HCT116 (cell line): ENCODE measurements around the gene TSPAN14. TPM values are rescaled to one million over a fixed set of nuclear protein-coding genes. Genes with fewer than 3 reads are reported as not detected.

Experiments
- ATAC-seq: fragments of 200-7000 bp; cut with Tn5 transposase; 2 replicates; pipeline ENCODE4 v1.9.1; 2020; ENCODE audit warnings: mild to moderate bottlenecking, moderate library complexity
- BruUV-seq: library from RNA; stranded (reverse); fragments of 400-500 nt; replicated peaks from 2 replicates; lab custom pipeline; 2021; lab: Mats Ljungman, UMichigan
- CTCF ChIA-PET: fragments of 300-600 bp; sonication (Branson Sonifier 250); formaldehyde crosslinking; loops from one replicate; lab custom pipeline; 2021; ENCODE audit warnings: antibody characterized with exemption; lab: Charles Lee
- POLR2A ChIA-PET: fragments of 300-600, 350-600 bp; sonication (Branson Sonifier 250); formaldehyde crosslinking; loops from one replicate; lab custom pipeline; 2021; ENCODE audit warnings: antibody characterized with exemption; lab: Charles Lee
- RAD21 ChIA-PET, 2 experiments: fragments of 300-600 bp; sonication (Branson Sonifier 250); formaldehyde crosslinking; loops; one replicate each; lab custom pipeline; 2023; ENCODE audit warnings: low total read pairs in 2 of 2; ENCODE audit not compliant: uncharacterized antibody in 2 of 2, unreplicated experiment in 2 of 2, low non-redundant PET in 1 of 2; lab: Charles Lee
- DNase-seq: peaks from one replicate; pipeline ENCODE4 v3.0.0-alpha.2; 2010; ENCODE audit warnings: low read depth, low spot score
- H2AFZ ChIP-seq: fragments of 200-600 bp; shearing (Covaris generic), sonication (generic); 2 replicates; pipeline ENCODE4 v1.6.1; 2017; ENCODE audit warnings: low read depth, mixed run types, mixed read lengths, antibody characterized with exemption, low read length; ENCODE audit not compliant: poor library complexity, severe bottlenecking
- H3K27ac ChIP-seq: 2 replicates; pipeline ENCODE4 v1.5.1; 2012; ENCODE audit warnings: low read depth, low read length
- H3K27me3 ChIP-seq: fragments of 200-600 bp; sonication (generic); 2 replicates; pipeline ENCODE4 v1.6.1; 2016; ENCODE audit warnings: mixed run types, low read length, mixed read lengths; ENCODE audit not compliant: insufficient read depth
- H3K36me3 ChIP-seq, 2 experiments: fragments of 200-500 bp in 1 of 2; fragments of 200-600 bp in 1 of 2; sonication (Bioruptor generic) in 1 of 2; sonication (generic) in 1 of 2; 2 replicates each; pipeline versions ENCODE4 v1.5.1 to v1.6.1; 2014 to 2016; ENCODE audit warnings: low read length in 2 of 2, inconsistent platforms in 1 of 2, mixed read lengths in 1 of 2, mixed run types in 1 of 2; ENCODE audit not compliant: insufficient read depth in 2 of 2, control insufficient read depth in 1 of 2
- H3K4me1 ChIP-seq, 2 experiments: fragments of 200-600 bp in 1 of 2; sonication (generic) in 1 of 2; 2 replicates each; pipeline versions ENCODE4 v1.5.1 to v1.6.1; 2012 to 2017; ENCODE audit warnings: low read length in 2 of 2, inconsistent platforms in 1 of 2, mild to moderate bottlenecking in 1 of 2, mixed read lengths in 1 of 2, mixed run types in 1 of 2, moderate library complexity in 1 of 2; ENCODE audit not compliant: insufficient read depth in 2 of 2, control insufficient read depth in 1 of 2
- H3K4me2 ChIP-seq: fragments of 200-600 bp; sonication (generic); 2 replicates; pipeline ENCODE4 v1.6.1; 2017; ENCODE audit warnings: mixed run types, low read length, mixed read lengths
- H3K4me3 ChIP-seq, 2 experiments: fragments of 200-600 bp in 1 of 2; sonication (generic) in 1 of 2; replicated peaks in 1 of 2; 2 replicates each; pipeline ENCODE4 v1.5.1; 2011 to 2016; ENCODE audit warnings: low read length in 2 of 2, control low read depth in 1 of 2, low read depth in 1 of 2, mild to moderate bottlenecking in 1 of 2, mixed read lengths in 1 of 2, mixed run types in 1 of 2
- H3K79me2 ChIP-seq: fragments of 200-600 bp; sonication (generic); 2 replicates; pipeline ENCODE4 v1.6.1; 2017; ENCODE audit warnings: mild to moderate bottlenecking, mixed run types, low read length, moderate library complexity, mixed read lengths; ENCODE audit not compliant: insufficient read depth
- H3K9ac ChIP-seq: fragments of 200-600 bp; sonication (generic); 2 replicates; pipeline ENCODE4 v1.6.1; 2016; ENCODE audit warnings: low read length, mixed read lengths
- H3K9me2 ChIP-seq: fragments of 200-600 bp; sonication (generic), shearing (Covaris generic); 2 replicates; pipeline ENCODE4 v1.6.1; 2017; ENCODE audit warnings: mixed run types, mild to moderate bottlenecking, moderate library complexity; ENCODE audit not compliant: insufficient read depth
- H3K9me3 ChIP-seq, 2 experiments: fragments of 200-500 bp in 1 of 2; fragments of 200-600 bp in 1 of 2; sonication (Bioruptor generic) in 1 of 2; sonication (generic) in 1 of 2; 2 replicates each; pipeline ENCODE4 v1.6.1; 2014 to 2017; ENCODE audit warnings: low read length in 2 of 2, mixed read lengths in 2 of 2, inconsistent platforms in 1 of 2, low read depth in 1 of 2, mild to moderate bottlenecking in 1 of 2, mixed run types in 1 of 2, moderate library complexity in 1 of 2; ENCODE audit not compliant: control insufficient read depth in 1 of 2, insufficient read depth in 1 of 2
- H4K20me1 ChIP-seq: fragments of 200-600 bp; sonication (generic), shearing (Covaris generic); 2 replicates; pipeline ENCODE4 v1.6.1; 2017; ENCODE audit warnings: mixed run types, mild to moderate bottlenecking, moderate library complexity; ENCODE audit not compliant: insufficient read depth
- CBX3 ChIP-seq: IDR thresholded peaks from 2 replicates; pipeline ENCODE4 v1.6.1; 2012; ENCODE audit warnings: low read depth
- CEBPB ChIP-seq: IDR thresholded peaks from 2 replicates; pipeline ENCODE4 v1.6.1; 2012; ENCODE audit warnings: low read depth
- FOSL1 ChIP-seq: IDR thresholded peaks from 2 replicates; pipeline ENCODE4 v1.6.1; 2012; ENCODE audit warnings: low read depth
- JUND ChIP-seq: IDR thresholded peaks from 2 replicates; pipeline ENCODE4 v1.6.1; 2012
- SIN3A ChIP-seq: IDR thresholded peaks from 2 replicates; pipeline ENCODE4 v1.6.1; 2012; ENCODE audit warnings: low read depth
- TCF7L2 ChIP-seq: IDR thresholded peaks from 2 replicates; pipeline ENCODE4 v1.7.0; 2011; ENCODE audit warnings: borderline replicate concordance, inconsistent platforms; ENCODE audit not compliant: insufficient read depth, insufficient read length; ENCODE audit errors: extremely low read depth
- intact Hi-C: fragments of 100-400 bp; cut with micrococcal nuclease; formaldehyde crosslinking; loops from 2 replicates; pipeline ENCODE4 v1.10.0; 2022
- total RNA-seq: library from RNA; stranded (reverse); gene quantifications from one replicate; pipeline ENCODE4 v1.2.1, GENCODE V29; 2021; ENCODE audit not compliant: unreplicated experiment
- TF ChIP-seq, protein P1 (sequence below), 3 experiments: fragments of 200-600 bp in 1 of 3; sonication (generic) in 1 of 3; IDR thresholded peaks in 2 of 3; conservative IDR thresholded peaks in 1 of 3; 2 replicates each; pipeline ENCODE4 v1.5.1; 2012 to 2017; ENCODE audit warnings: low read depth in 2 of 3, low read length in 2 of 3, antibody characterized with exemption in 1 of 3, borderline replicate concordance in 1 of 3, control low read depth in 1 of 3, mild to moderate bottlenecking in 1 of 3, mixed read lengths in 1 of 3, mixed run types in 1 of 3, moderate library complexity in 1 of 3; ENCODE audit not compliant: insufficient read depth in 1 of 3
- TF ChIP-seq, protein P2 (sequence below): IDR thresholded peaks from 2 replicates; pipeline ENCODE4 v1.6.1; 2011; ENCODE audit warnings: mild to moderate bottlenecking, low read length, moderate library complexity; ENCODE audit not compliant: insufficient replicate concordance; ENCODE audit errors: extremely low read depth
- TF ChIP-seq, protein P3 (sequence below): IDR thresholded peaks from 2 replicates; pipeline ENCODE4 v1.6.1; 2012

TSPAN14 gene
- total RNA-seq, 1 experiment from 2014 or later = 86.8 TPM

DNA sequence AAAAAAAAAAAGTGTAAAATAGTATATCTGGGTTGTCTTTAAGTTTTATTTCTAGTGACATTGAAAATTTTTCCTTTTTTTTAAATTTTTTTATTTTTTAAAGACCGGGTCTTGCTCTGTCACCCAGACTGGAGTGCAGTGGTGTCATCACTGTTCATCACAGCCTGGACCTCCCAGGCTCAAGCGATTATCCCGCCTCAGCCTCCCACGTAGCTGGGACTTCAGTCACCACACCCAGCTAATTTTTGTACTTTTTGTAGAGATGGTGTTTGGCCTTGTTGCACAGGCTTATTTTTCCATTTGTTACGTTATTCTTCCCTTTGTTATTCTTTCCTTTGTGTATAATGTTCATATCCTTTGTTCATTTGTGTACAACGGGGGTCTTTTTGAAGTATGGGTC, 30.1 kb downstream of the TSPAN14 start:
- Histone ChIP-seq H3K9me2 (no peaks in the 10 kb centered on the region), H3K27me3 (no peaks in the 10 kb centered on the region), H2AFZ (no peak overlapping the region), H3K36me3 (no peaks in the 10 kb centered on the region), H3K4me1 (peaks cover 41 to 68% of the 10 kb centered on the region in 2 experiments), H3K4me3 (no peak overlapping the region), H3K4me2 (peak overlapping the region; percentile 53), H3K79me2 (peaks cover 83% of the 10 kb centered on the region), H4K20me1 (0 out of 2 replicates have a peak, but pooled peaks cover 3% of the 10 kb centered on the region), H3K9me3 (no peaks in the 10 kb centered on the region), H3K27ac (peak overlapping the region; percentile 22; the same call in 1 of the 2 replicates), H3K9ac (no peak overlapping the region)
- POLR2A ChIA-PET = interaction anchor here (0.7 to 1.0 kb wide), 3 partner anchors 25 to 27 kb away, joined by 3 read pairs; no protein-coding TSS in a partner anchor
- no peak for TF ChIP-seq SIN3A
- TF ChIP-seq, protein P1, sequence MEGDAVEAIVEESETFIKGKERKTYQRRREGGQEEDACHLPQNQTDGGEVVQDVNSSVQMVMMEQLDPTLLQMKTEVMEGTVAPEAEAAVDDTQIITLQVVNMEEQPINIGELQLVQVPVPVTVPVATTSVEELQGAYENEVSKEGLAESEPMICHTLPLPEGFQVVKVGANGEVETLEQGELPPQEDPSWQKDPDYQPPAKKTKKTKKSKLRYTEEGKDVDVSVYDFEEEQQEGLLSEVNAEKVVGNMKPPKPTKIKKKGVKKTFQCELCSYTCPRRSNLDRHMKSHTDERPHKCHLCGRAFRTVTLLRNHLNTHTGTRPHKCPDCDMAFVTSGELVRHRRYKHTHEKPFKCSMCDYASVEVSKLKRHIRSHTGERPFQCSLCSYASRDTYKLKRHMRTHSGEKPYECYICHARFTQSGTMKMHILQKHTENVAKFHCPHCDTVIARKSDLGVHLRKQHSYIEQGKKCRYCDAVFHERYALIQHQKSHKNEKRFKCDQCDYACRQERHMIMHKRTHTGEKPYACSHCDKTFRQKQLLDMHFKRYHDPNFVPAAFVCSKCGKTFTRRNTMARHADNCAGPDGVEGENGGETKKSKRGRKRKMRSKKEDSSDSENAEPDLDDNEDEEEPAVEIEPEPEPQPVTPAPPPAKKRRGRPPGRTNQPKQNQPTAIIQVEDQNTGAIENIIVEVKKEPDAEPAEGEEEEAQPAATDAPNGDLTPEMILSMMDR (IDR thresholded peaks at IDR 0.05 in 2 of 3, conservative IDR thresholded peaks at IDR 0.05 in 1 of 3; ENCODE audit: borderline replicate concordance in 1 of 3, insufficient read depth in 1 of 3, low read depth in 2 of 3, low read length in 2 of 3) = no peak
- TF ChIP-seq, protein P2, sequence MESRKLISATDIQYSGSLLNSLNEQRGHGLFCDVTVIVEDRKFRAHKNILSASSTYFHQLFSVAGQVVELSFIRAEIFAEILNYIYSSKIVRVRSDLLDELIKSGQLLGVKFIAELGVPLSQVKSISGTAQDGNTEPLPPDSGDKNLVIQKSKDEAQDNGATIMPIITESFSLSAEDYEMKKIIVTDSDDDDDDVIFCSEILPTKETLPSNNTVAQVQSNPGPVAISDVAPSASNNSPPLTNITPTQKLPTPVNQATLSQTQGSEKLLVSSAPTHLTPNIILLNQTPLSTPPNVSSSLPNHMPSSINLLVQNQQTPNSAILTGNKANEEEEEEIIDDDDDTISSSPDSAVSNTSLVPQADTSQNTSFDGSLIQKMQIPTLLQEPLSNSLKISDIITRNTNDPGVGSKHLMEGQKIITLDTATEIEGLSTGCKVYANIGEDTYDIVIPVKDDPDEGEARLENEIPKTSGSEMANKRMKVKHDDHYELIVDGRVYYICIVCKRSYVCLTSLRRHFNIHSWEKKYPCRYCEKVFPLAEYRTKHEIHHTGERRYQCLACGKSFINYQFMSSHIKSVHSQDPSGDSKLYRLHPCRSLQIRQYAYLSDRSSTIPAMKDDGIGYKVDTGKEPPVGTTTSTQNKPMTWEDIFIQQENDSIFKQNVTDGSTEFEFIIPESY = no peak
- no peak for TF ChIP-seq TCF7L2
- no peak for TF ChIP-seq CBX3
- TF ChIP-seq JUND = no peak
- TF ChIP-seq, protein P3, sequence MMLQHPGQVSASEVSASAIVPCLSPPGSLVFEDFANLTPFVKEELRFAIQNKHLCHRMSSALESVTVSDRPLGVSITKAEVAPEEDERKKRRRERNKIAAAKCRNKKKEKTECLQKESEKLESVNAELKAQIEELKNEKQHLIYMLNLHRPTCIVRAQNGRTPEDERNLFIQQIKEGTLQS = no peak
- TF ChIP-seq FOSL1 = no peak
- no peak for TF ChIP-seq CEBPB
- CTCF ChIA-PET = interaction anchor here (1.0 to 1.1 kb wide), 3 partner anchors 12 to 24 kb away, joined by 3 to 11 read pairs (median 5); no protein-coding TSS in a partner anchor
- ATAC-seq (no peak), DNase-seq (no peak)
- no TSS peak for BruUV-seq
- intact Hi-C loops = loop anchor here (2.0 kb wide), 1 partner anchor 15 kb away; no protein-coding TSS in a partner anchor
- RAD21 ChIA-PET = interaction anchor here (0.6 to 1.0 kb wide), 6 partner anchors 20 to 326 kb away, joined by 3 to 4 read pairs (median 3); no protein-coding TSS in a partner anchor
